HG02763 (cell line): ENCODE results near the gene ARHGAP42.
"Not testable (repeated sequence)": the region's sequence is repeated elsewhere in the genome, so short reads cannot be mapped to it uniquely, and the experiment has no call there.

Experiments
- ATAC-seq: cut with Tn5 transposase; IDR thresholded peaks from one replicate; pipeline ENCODE4 v1.9.1; 2021; ENCODE audit warnings: mild to moderate bottlenecking, moderate library complexity; ENCODE audit not compliant: unreplicated experiment

Gene ARHGAP42

GRCh38 chr11:100865443-100866065 lies 178.5 kb downstream of the ARHGAP42 start:
- no peak for ATAC-seq

GRCh38 chr11:100866453-100866852 lies 179.4 kb downstream of the ARHGAP42 start:
- no peak for ATAC-seq

GRCh38 chr11:100867606-100868005 lies 180.5 kb downstream of the ARHGAP42 start:
- no peak for ATAC-seq

GRCh38 chr11:100869328-100869727 lies 182.2 kb downstream of the ARHGAP42 start:
- no peak for ATAC-seq

GRCh38 chr11:100870138-100870537 lies 183.1 kb downstream of the ARHGAP42 start:
- ATAC-seq = no peak

- no peak for ATAC-seq
These were observed 186.1 kb downstream of the ARHGAP42 start for GRCh38 chr11:100872951-100873740.

GRCh38 chr11:100874203-100874602 lies 187.1 kb downstream of the ARHGAP42 start:
- no peak for ATAC-seq

- no peak for ATAC-seq
These were observed 188.4 kb downstream of the ARHGAP42 start for GRCh38 chr11:100875521-100875869.

- ATAC-seq = peak; percentile 66
These were observed 189.9 kb downstream of the ARHGAP42 start for GRCh38 chr11:100876815-100877520.

GRCh38 chr11:100878474-100878873 lies 191.4 kb downstream of the ARHGAP42 start:
- ATAC-seq = no peak

- no peak for ATAC-seq
These were observed 195.9 kb downstream of the ARHGAP42 start for GRCh38 chr11:100882957-100883356.

GRCh38 chr11:100883830-100884229 lies 196.7 kb downstream of the ARHGAP42 start:
- ATAC-seq = no peak

- no peak for ATAC-seq
These were observed 200.6 kb downstream of the ARHGAP42 start for GRCh38 chr11:100887659-100888058.

- ATAC-seq = no peak
These were observed 201.7 kb downstream of the ARHGAP42 start for GRCh38 chr11:100888836-100889235.

GRCh38 chr11:100889758-100890157 lies 202.7 kb downstream of the ARHGAP42 start:
- ATAC-seq = no peak

GRCh38 chr11:100890789-100891188 lies 203.7 kb downstream of the ARHGAP42 start:
- no peak for ATAC-seq

GRCh38 chr11:100892886-100893285 lies 205.8 kb downstream of the ARHGAP42 start:
- ATAC-seq = no peak

- ATAC-seq = no peak
These were observed 208.4 kb downstream of the ARHGAP42 start for GRCh38 chr11:100895449-100895848.

- ATAC-seq = not testable (repeated sequence)
These were observed 208.9 kb downstream of the ARHGAP42 start for GRCh38 chr11:100895976-100896375.

- not testable (repeated sequence) for ATAC-seq
These were observed 214.4 kb downstream of the ARHGAP42 start for GRCh38 chr11:100901471-100901870.

GRCh38 chr11:100902454-100903141 lies 215.5 kb downstream of the ARHGAP42 start:
- no peak for ATAC-seq
